BLaER1 treated with 17β-estradiol and CSF1 and Interleukin-3, amounts not matched to agents 10 nM and 100 nM (cell line): ENCODE results near the gene PGRMC2.

Experiments used
- H3K27ac ChIP-seq, 11 experiments: shearing (Covaris generic); formaldehyde crosslinking; 2 replicates each; pipeline ENCODE4 v1.8.1; 2022
- H3K27me3 ChIP-seq, 11 experiments: shearing (Covaris generic); formaldehyde crosslinking; 2 replicates each; pipeline ENCODE4 v1.8.1; 2022
- H3K36me3 ChIP-seq, 11 experiments: shearing (Covaris generic); formaldehyde crosslinking; 2 replicates each; pipeline ENCODE4 v1.8.1; 2022
- H3K4me1 ChIP-seq, 10 experiments: shearing (Covaris generic); formaldehyde crosslinking; 2 replicates each; pipeline ENCODE4 v1.8.1; 2022
- H3K4me2 ChIP-seq, 11 experiments: shearing (Covaris generic); formaldehyde crosslinking; 2 replicates each; pipeline ENCODE4 v1.8.1; 2022
- H3K4me3 ChIP-seq, 10 experiments: shearing (Covaris generic); formaldehyde crosslinking; 2 replicates each; pipeline ENCODE4 v1.8.1; 2022
- H3K9ac ChIP-seq, 11 experiments: shearing (Covaris generic); formaldehyde crosslinking; 2 replicates each; pipeline ENCODE4 v1.8.1; 2022
- H3K9me3 ChIP-seq, 11 experiments: shearing (Covaris generic); formaldehyde crosslinking; replicated peaks in 1 of 11; 2 replicates each; pipeline ENCODE4 v1.8.1; 2022
- H4K20me1 ChIP-seq, 11 experiments: shearing (Covaris generic); formaldehyde crosslinking; 2 replicates each; pipeline ENCODE4 v1.8.1; 2022
- Cebpa-rat ChIP-seq, 11 experiments: shearing (Covaris generic); IDR thresholded peaks; 2 replicates each; pipeline ENCODE4 v1.8.1; 2022

Gene PGRMC2

GRCh38 chr4:128287141-128287870 lies at the start of gene PGRMC2:
TSS of gene PGRMC2 (minus strand) at chr4:128287813. CDS start at chr4:128287790, 23 bp downstream.
- H3K27me3 ChIP-seq = no peaks in the 10 kb centered on the region
- H3K4me3 ChIP-seq = peak within 1 kb of the TSS; percentile 71 to 92 (median 88)
- peaks cover 0 to 28% (median 16%) of the 10 kb centered on the region in 11 experiments; a peak in 13 of 22 replicates for H4K20me1 ChIP-seq
- H3K36me3 ChIP-seq = peaks cover 18 to 31% (median 27%) of the 10 kb centered on the region in 11 experiments; a peak in 21 of 22 replicates
- peak within 1 kb of the TSS; percentile 83 to 98 (median 91) for H3K4me2 ChIP-seq
- H3K9me3 ChIP-seq = peaks cover 0 to 23% (median 17%) of the 10 kb centered on the region in 11 experiments; a peak in 13 of 22 replicates
- no peak for TF ChIP-seq Cebpa-rat (IDR thresholded peaks at IDR 0.05)
- peak within 1 kb of the TSS; percentile 70 to 96 (median 90) for H3K27ac ChIP-seq
- peaks cover 21 to 34% (median 27%) of the 10 kb centered on the region in 10 experiments for H3K4me1 ChIP-seq
- peak within 1 kb of the TSS; percentile 86 to 96 (median 90) for H3K9ac ChIP-seq

GRCh38 chr4:128335541-128335940 lies 47.9 kb upstream of the PGRMC2 start:
- peaks cover 0 to 9% (median 2%) of the 10 kb centered on the region in 10 experiments; a peak in 7 of 20 replicates for H3K4me1 ChIP-seq
- H3K9me3 ChIP-seq = no peaks in the 10 kb centered on the region
- no peaks in the 10 kb centered on the region for H3K36me3 ChIP-seq
- no peaks in the 10 kb centered on the region for H4K20me1 ChIP-seq
- H3K4me2 ChIP-seq = no peak overlapping the region
- no peak overlapping the region for H3K9ac ChIP-seq
- no peak overlapping the region for H3K27ac ChIP-seq
- H3K4me3 ChIP-seq = no peak overlapping the region
- no peaks in the 10 kb centered on the region for H3K27me3 ChIP-seq
- TF ChIP-seq Cebpa-rat (IDR thresholded peaks at IDR 0.05) = no peak

- H3K4me3 ChIP-seq = no peak overlapping the region
- no peaks in the 10 kb centered on the region for H4K20me1 ChIP-seq
- 0 out of 22 replicates have a peak, but pooled peaks cover 0 to 4% (median 0%) of the 10 kb centered on the region in 11 experiments for H3K36me3 ChIP-seq
- H3K27me3 ChIP-seq = no peaks in the 10 kb centered on the region
- no peak for TF ChIP-seq Cebpa-rat (IDR thresholded peaks at IDR 0.05)
- H3K9me3 ChIP-seq = no peaks in the 10 kb centered on the region
- peaks cover 0 to 6% (median 0%) of the 10 kb centered on the region in 10 experiments; a peak in 3 of 20 replicates for H3K4me1 ChIP-seq
- no peak overlapping the region for H3K27ac ChIP-seq
- no peak overlapping the region for H3K9ac ChIP-seq
- H3K4me2 ChIP-seq = no peak overlapping the region
These were observed 46.6 kb upstream of the PGRMC2 start for GRCh38 chr4:128334256-128334655.

- peaks cover 0 to 4% (median 0%) of the 10 kb centered on the region in 11 experiments; a peak in 1 of 22 replicates for H3K36me3 ChIP-seq
- no peak overlapping the region for H3K27ac ChIP-seq
- no peaks in the 10 kb centered on the region for H3K27me3 ChIP-seq
- peaks cover 0 to 6% (median 0%) of the 10 kb centered on the region in 10 experiments; a peak in 3 of 20 replicates for H3K4me1 ChIP-seq
- no peak overlapping the region for H3K4me2 ChIP-seq
- TF ChIP-seq Cebpa-rat (IDR thresholded peaks at IDR 0.05) = no peak
- H3K4me3 ChIP-seq = no peak overlapping the region
- H3K9me3 ChIP-seq = no peaks in the 10 kb centered on the region
- H4K20me1 ChIP-seq = no peaks in the 10 kb centered on the region
- no peak overlapping the region for H3K9ac ChIP-seq
These were observed 45.9 kb upstream of the PGRMC2 start for GRCh38 chr4:128333309-128334018.

- H3K4me3 ChIP-seq = no peak overlapping the region
- H3K9me3 ChIP-seq = no peaks in the 10 kb centered on the region
- H4K20me1 ChIP-seq = no peaks in the 10 kb centered on the region
- no peaks in the 10 kb centered on the region for H3K27me3 ChIP-seq
- H3K4me2 ChIP-seq = peak overlapping the region in 4 of 11 experiments; percentile 1 to 29 (median 12); a peak in 2 of 22 replicates
- peaks cover 0 to 13% (median 0%) of the 10 kb centered on the region in 11 experiments; a peak in 2 of 22 replicates for H3K36me3 ChIP-seq
- no peak for TF ChIP-seq Cebpa-rat (IDR thresholded peaks at IDR 0.05)
- no peak overlapping the region for H3K9ac ChIP-seq
- H3K4me1 ChIP-seq = peaks cover 0 to 6% (median 0%) of the 10 kb centered on the region in 10 experiments; a peak in 3 of 20 replicates
- no peak overlapping the region for H3K27ac ChIP-seq
These were observed 44.5 kb upstream of the PGRMC2 start for GRCh38 chr4:128332081-128332480.

- no peak for TF ChIP-seq Cebpa-rat (IDR thresholded peaks at IDR 0.05)
These were observed 42.0 kb upstream of the PGRMC2 start for GRCh38 chr4:128329638-128330037.

DNA sequence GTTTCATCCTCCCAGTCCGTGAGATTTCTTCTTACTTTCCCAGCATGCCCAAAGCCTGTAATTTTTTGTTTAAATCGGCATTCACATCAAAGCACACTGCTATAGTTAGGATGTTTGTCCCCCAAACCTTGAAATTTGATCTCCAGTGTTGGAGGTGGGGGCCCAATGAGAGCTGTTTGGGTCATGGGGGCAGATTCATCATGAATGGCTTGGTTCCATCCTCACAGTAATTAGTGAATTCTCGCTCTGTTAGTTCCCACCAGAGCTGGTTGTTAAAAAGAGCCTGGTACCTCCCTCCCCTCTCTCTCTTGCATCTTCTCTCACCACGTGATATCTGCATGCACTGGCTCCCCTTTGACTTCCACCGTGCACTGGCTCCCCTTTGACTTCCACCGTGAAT lies 40.5 kb upstream of the PGRMC2 start:
- no peak overlapping the region for H3K4me2 ChIP-seq

More at GRCh38 chr4:128329638-128330037, 42.0 kb upstream of the PGRMC2 start:
- H3K4me1 ChIP-seq = peaks cover 0 to 6% (median 0%) of the 10 kb centered on the region in 10 experiments; a peak in 3 of 20 replicates
- H3K4me3 ChIP-seq = no peak overlapping the region
- no peak overlapping the region for H3K9ac ChIP-seq
- no peak overlapping the region for H3K27ac ChIP-seq
- H4K20me1 ChIP-seq = no peaks in the 10 kb centered on the region
- H3K4me2 ChIP-seq = no peak overlapping the region
- H3K9me3 ChIP-seq = no peaks in the 10 kb centered on the region
- no peaks in the 10 kb centered on the region for H3K27me3 ChIP-seq
- peaks cover 0 to 30% (median 3%) of the 10 kb centered on the region in 11 experiments; a peak in 7 of 22 replicates for H3K36me3 ChIP-seq

GRCh38 chr4:128323401-128323800 lies 35.8 kb upstream of the PGRMC2 start:
- Histone ChIP-seq H3K4me2 (no peak overlapping the region), H3K9ac (no peak overlapping the region), H3K27ac (no peak overlapping the region), H3K27me3 (no peaks in the 10 kb centered on the region), H3K4me3 (no peak overlapping the region), H3K36me3 (peaks cover 6 to 47% (median 21%) of the 10 kb centered on the region in 11 experiments; a peak in 17 of 22 replicates), H3K4me1 (no peaks in the 10 kb centered on the region), H4K20me1 (no peaks in the 10 kb centered on the region), H3K9me3 (peaks cover 0 to 6% (median 0%) of the 10 kb centered on the region in 11 experiments; a peak in 2 of 22 replicates)
- no peak for TF ChIP-seq Cebpa-rat (IDR thresholded peaks at IDR 0.05)

More for the DNA sequence above, 40.5 kb upstream of the PGRMC2 start:
- Histone ChIP-seq H3K4me1 (peaks cover 0 to 6% (median 0%) of the 10 kb centered on the region in 10 experiments; a peak in 3 of 20 replicates), H3K27me3 (no peaks in the 10 kb centered on the region), H3K27ac (no peak overlapping the region), H3K9ac (no peak overlapping the region), H4K20me1 (no peaks in the 10 kb centered on the region), H3K36me3 (peaks cover 5 to 41% (median 11%) of the 10 kb centered on the region in 11 experiments; a peak in 17 of 22 replicates), H3K9me3 (no peaks in the 10 kb centered on the region; a peak in 1 of 22 replicates), H3K4me3 (no peak overlapping the region)
- no peak for TF ChIP-seq Cebpa-rat (IDR thresholded peaks at IDR 0.05)

- Histone ChIP-seq H3K27me3 (no peaks in the 10 kb centered on the region), H3K27ac (no peak overlapping the region), H3K36me3 (peaks cover 8 to 43% (median 23%) of the 10 kb centered on the region in 11 experiments; a peak in 17 of 22 replicates), H3K4me1 (no peaks in the 10 kb centered on the region), H3K4me2 (no peak overlapping the region), H3K9me3 (peaks cover 0 to 6% (median 0%) of the 10 kb centered on the region in 11 experiments; a peak in 2 of 22 replicates), H4K20me1 (no peaks in the 10 kb centered on the region), H3K9ac (no peak overlapping the region), H3K4me3 (no peak overlapping the region)
- TF ChIP-seq Cebpa-rat (IDR thresholded peaks at IDR 0.05) = no peak
These were observed 35.4 kb upstream of the PGRMC2 start for GRCh38 chr4:128322986-128323385.
